Skin epidermis (tissue), 12 donors: ENCODE results near the gene HDGFL2.
"Not testable (repeated sequence)": the region's sequence is repeated elsewhere in the genome, so short reads cannot be mapped to it uniquely, and the experiment has no call there.

Experiments
- H3K27ac ChIP-seq, 21 experiments: fragments of 200-600 bp; sonication (generic) in 11 of 21; one replicate each; pipeline ENCODE4 v1.5.0; 2020; ENCODE audit warnings: mild to moderate bottlenecking in 3 of 21, inconsistent platforms in 2 of 21, moderate library complexity in 2 of 21
- H3K4me3 ChIP-seq, 7 experiments: fragments of 200-600 bp; sonication (generic) in 2 of 7; one replicate each; pipeline ENCODE4 v1.5.0; 2020; ENCODE audit warnings: inconsistent platforms in 2 of 7, mild to moderate bottlenecking in 2 of 7, moderate library complexity in 1 of 7

HDGFL2 gene

DNA sequence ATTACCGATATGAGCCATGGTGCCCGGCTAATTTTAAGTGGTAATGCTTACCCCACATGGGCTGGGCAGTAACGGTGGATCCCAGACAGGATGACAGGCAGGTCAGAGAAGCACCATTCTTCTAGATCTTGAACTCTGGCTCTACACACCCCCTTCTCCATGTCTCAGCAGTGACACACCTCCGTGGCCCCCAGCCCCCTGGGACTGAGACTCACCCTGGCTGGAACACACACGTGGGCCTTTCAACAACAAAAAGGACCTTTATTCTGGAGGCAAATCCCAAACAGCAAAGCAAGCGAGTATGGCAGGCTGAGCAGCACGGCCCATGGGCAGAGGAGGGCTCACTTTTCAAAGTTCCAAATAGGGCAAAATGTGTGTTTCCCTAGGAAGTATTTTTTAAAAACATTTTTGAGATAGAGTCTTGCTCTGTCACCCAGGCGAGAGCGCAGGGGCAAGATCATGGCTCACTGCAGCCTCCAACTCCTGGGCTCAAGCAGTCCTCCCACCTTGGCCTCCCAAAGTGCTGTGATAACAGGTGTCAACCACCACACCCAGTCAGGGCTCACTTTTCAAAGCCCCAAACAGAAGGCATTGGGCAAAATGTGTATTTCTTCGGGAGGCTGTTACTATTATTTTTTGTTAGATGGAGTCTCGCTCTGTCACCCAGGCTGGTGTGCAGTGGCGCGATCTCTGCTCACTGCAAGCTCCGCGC, 50.4 kb downstream of the HDGFL2 start:
- Histone ChIP-seq H3K27ac (no peak overlapping the region), H3K4me3 (no peak overlapping the region)

DNA sequence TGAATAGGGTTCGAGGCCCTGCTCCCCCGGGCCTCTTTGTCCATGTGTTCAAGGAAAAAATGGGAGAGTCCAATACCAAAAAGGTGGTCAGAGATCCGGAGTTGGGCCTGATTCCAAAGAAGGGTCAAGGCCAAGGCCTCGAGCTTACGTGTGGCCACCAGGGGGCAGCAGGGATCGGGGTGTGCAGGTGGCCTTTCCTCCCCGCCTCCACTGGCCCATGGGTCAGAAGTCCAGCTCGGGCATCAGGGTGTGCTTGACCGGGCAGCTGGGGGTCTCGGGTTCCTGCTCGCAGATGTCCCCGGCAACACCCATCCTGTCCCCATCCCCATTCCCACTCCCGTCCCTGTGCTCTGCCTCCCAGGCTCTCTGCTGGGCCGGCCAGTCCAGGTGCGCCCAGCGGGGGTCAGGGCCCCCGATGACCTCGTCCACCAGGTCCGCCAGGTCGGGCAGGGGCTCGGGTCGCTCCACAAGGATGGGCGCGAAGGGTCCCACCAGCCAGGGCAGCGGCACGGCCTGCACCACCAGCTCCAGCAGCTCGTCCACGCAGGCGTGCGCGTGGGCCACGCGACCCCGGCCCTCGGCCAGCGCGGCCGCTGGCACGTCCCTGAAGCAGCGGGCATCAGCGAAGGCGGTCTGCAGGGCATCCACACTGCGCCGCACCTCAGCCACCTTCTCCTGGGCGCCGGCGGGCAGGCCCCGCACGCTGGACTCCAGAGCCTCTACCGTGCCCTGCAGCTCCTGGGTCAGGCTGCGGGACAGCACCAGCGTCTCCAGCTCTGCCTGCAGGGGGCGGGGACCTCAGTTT, 51.4 kb downstream of the HDGFL2 start:
- Histone ChIP-seq H3K4me3 (no peak overlapping the region), H3K27ac (no peak overlapping the region)

DNA sequence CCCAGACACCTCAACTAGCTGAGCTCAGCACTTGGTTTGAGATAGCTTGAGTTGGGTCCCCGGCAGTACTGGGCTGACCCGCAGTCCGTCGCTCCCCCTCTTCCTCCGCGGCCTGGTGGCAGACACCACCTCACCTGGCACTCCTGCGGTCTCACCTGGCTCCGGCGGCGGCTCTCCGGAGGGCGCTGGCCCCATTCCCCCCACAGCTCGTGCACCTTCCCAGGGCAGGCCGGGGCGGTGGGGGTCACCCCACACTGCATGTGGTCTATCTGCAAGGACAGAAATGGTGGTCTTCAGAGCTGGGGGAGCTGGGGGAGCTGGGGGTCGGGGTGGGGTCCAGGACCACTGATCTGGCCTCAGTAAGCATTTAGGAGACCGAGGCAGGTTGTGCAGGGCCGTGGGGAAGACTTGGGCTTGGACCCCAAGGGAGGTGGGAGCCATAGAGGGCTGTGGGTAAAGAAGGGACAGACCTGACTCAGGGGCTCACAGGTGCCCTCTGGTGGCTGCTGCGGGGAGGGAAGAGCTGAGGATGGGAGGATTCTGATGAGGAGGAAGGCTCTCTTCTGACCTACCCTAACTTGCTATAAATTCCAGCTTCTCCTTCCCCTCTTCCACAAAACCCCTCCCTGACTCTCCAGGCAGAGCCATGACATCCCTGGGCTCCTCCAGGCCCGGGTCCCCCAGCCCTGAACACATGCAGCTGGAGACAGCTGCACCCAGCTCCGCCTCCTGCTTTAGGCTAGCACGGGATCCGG, 52.9 kb downstream of the HDGFL2 start:
- Histone ChIP-seq H3K27ac (no peak overlapping the region), H3K4me3 (no peak overlapping the region)

DNA sequence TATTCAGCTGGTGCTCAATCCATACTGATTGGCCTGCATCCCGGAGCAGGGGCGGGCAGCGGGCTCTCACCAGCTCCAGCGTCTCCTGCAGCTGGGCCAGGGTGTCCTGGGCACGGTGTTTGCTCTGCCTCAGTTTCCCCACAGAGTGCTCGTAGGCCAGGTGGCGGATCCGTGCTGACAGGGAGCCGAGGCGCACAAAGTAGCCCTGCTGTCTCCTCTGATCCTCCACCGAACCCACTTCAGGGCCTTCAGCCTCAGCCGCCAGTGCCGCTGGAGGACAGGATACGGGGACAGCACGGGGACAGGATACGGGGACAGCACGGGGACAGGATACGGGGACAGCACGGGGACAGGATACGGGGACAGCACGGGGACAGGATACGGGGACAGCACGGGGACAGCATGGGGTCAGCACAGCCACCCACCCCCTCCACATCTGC, 53.5 kb downstream of the HDGFL2 start:
- no peak overlapping the region for H3K27ac ChIP-seq

DNA sequence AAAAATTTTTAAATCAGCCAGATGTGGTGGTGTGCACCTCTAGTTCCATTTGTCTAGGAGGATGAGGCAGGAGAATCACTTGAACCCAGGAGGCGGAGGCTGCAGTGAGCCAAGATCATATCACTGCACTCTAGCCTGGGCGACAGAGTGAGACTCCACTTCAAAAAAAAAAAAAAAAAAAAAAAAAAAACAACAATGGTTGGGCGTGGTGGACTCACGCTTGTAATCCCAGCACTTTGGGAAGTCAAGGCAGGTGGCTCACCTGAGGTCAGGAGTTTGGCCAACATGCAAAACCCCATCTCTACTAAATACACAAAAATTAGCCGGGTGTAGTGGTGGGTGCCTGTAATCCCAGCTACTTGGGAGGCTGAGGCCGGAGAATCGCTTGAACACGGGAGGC, 55.3 kb downstream of the HDGFL2 start:
- not testable (repeated sequence) for H3K4me3 ChIP-seq, H3K27ac ChIP-seq

More for the DNA sequence above, 53.5 kb downstream of the HDGFL2 start:
- H3K4me3 ChIP-seq = no peak overlapping the region

DNA sequence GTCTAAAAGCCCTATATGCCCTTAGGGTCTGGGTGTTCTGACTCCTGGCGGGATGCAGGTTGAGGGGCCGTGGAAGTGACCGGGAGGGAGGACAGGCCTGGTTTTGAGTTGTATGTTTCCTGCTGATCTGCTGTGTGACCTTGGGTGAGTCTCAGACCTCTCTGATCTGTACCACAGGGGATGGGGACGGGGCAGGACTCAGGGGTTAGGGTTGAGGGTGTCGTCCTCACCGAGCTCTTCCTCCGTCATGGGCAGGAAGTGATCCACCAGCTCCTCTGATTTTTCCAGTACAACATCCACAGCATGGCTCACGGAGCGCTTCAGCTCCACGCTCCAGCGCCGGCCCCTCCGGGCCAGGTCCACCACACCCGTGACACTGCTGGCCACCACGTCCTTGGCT, 56.7 kb downstream of the HDGFL2 start:
- H3K27ac ChIP-seq = no peak overlapping the region
- no peak overlapping the region for H3K4me3 ChIP-seq

DNA sequence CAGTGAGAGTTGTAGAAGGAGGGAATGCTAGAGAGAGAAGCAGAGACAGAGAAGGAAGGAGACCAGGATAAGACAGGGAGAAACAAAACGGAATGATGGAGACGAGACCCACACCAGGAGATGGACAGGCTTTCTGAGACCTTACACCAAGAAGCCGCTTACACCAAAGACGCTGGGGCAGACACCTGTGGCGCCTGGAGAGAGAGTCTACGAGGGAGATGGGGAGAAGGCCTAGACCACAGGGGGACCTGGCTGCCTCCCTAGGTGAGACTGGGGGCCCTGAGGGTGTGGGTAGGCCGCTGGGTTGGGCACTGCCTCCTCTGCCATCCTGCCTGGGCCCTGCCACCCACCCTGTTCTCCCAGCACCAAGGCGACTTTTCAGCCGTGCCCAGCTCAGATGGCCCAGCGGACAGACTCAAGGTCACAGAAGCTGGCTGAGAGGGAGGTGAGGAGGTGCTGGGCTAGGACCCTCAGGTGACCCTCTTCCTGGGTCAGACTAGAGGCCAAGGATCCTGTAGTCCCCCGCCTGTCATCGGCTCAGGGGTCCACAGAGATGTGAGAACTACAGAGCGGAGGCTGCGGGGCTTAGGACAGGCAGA, 57.9 kb downstream of the HDGFL2 start:
- no peak overlapping the region for H3K4me3 ChIP-seq

DNA sequence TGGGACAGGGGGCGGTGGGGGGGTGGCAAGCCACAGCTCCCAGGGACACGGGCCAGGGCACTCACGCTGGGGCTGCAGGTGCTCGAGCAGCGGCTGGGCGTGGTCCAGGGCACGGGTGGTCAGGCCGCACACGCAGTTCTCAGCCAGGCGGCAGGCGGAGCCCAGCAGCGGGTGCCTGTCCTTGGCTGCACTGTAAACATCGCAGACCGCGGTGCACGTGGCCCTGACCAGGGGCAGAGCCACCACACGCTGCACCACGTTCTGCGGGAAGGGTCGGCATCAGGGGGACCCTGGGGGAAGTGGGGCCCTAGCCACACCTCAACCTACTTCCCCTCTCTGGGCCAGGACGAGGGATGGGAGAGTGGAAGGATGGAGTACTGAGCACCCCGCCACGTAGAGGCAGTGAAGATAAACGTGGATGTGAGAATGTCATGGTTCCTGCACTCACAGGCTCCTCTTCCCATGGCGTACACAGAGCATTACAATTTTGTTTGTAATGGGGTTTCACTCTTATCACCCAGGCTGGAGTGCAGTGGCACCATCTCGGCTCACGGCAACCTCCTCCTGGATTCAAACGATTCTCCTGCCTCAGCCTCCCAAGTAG, 59.6 kb downstream of the HDGFL2 start:
- Histone ChIP-seq H3K4me3 (no peak overlapping the region), H3K27ac (no peak overlapping the region)

More for the DNA sequence above, 57.9 kb downstream of the HDGFL2 start:
- H3K27ac ChIP-seq = no peak overlapping the region

DNA sequence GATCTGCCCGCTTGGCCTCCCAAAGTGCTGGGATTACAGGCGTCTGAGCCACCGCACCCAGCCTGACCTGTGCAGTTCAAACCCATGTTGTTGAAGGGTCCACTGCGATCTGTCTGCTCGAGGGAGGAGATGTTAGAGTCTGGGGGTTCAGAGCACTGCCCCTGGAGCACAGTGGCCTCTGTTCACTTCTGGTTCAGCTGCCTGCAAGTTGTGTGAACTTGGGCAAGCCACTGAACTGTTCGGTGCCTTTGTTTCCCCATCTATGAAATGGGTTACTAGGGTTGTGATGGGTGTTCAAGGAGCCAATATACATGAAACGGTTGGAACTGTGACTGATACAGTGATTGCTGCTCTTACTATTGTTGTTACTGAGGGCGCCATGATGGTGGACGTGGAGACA, 61.2 kb downstream of the HDGFL2 start:
- H3K27ac ChIP-seq = no peak overlapping the region

DNA sequence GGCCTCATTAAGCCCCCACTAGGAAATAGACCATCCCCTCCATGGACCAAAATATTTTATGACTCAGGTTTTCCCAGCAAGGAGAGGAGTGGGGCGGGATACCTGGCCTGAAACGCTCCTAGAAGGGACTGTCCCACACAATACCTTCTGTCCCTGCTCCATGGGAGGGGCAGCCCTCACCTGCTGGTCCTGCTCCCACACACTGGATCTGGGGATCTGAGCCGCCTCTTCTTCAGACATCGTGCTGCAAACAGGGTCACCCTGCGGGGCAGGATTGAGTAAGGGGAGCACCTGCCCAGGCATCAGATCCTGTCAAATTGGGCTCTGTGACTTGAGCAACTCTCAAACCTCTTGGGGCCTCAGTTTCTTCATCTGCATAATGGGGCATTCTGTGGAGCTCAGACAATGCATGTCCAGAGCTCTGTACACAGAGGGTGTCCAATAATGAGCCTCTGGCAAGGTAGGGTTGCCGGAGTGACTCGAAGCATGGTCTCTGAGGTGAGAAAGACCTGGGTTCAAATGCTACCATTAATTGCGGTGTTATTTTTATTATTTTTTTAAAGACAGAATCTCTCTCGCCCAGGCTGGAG, 61.8 kb downstream of the HDGFL2 start:
- Histone ChIP-seq H3K27ac (no peak overlapping the region), H3K4me3 (no peak overlapping the region)

More for the DNA sequence above, 61.2 kb downstream of the HDGFL2 start:
- no peak overlapping the region for H3K4me3 ChIP-seq

DNA sequence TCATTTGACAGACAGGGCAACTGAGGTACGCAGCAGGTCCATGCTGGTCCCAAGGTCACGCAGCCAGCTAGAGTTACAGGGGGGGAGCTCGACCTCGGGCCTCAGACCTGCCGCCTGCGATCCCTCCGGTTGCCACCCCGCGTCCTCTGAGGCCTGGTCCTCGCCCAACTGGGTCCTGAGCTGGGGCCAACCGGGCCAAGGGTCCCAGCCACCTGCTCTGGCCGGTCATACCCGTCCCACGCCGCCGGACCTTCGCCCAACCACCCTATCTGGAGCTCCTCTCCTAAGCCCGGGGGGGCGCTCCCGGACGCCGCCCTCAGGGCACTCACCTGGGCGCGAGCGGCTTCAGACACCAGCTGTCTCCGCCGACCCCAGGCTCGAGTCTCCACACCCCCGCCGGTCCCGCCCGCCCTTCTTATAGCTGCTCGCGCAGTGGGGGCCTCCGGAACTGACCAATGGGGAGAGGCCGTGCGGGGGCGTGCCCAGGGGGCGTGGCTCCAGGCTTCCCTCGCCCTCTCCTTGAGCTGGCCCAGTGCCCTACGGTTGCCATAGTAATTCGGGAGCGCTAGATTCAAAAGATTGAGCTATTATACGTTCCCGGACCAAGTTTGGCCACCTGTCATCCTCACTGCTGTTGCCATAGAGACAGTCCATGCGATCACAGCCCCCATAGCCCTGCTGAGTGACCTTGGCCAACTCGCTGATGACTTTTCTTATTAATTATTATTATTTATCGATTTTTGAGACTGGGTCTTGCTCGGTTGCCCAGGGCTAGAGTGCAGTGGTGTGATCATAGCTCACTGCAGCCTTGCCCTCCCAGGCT, 63.0 kb downstream of the HDGFL2 start, which contains the start of gene PLIN5:
Gene PLIN5, minus strand, starts transcription at position 389 of the 823 bp plus-strand sequence. CDS start 1,150 bp downstream, outside the sequence.
- Histone ChIP-seq H3K27ac (peak within 1 kb of the TSS in 2 of 21 experiments; percentile 58 to 66), H3K4me3 (peak within 1 kb of the TSS in 1 of 7 experiments; percentile 9)

DNA sequence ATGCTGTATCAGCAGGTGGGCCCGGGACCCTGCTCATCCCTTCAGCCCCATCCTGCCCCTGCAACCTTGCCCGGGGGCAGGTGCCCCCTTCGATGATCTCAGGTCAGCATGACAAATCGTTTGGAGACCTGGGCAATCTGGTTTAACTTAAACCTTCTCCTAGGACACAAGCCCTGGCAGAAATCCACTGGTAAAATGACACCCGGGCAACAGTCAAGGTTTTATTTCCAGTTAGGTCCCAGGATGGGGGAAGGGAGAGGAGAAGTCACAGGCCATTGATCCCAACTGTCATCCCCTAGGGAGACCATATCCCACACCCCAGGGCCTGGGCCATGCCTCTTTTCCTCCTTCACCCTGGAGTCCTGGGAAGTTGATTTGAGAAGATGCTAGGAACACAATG, 64.7 kb downstream of the HDGFL2 start:
- no peak overlapping the region for H3K27ac ChIP-seq
- H3K4me3 ChIP-seq = no peak overlapping the region

DNA sequence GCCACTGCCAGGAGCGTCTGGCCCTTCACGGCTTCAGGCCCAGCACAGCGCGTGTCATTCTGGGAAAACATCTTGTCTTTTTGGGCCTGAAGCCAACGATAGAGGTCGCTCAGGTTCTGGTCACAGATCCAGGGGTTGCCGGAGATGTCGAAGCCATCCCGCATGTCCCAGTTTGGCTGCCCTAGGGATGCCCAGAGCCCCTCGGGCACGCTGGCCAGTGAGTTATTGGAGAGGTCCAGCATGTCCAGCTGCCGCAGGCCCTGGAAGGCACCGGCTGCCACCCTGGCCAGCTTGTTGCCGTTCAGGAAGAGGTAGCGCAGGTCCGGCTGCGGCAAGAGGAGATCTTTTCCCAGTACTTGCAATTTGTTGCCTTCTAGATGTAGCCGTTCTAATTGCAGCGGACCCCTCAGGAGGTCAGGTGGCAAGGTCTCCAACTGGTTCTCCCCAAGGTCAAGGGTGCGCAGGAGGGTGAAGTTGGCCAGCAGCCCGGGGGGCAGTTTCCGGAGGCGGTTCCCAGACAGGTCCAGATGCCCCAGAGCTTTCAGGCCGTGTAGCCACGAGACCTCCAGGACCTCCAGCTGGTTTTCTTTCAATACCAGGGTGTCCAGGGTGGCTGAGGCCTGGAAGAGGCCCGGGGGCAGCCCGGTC, 66.0 kb downstream of the HDGFL2 start:
- Histone ChIP-seq H3K4me3 (no peak overlapping the region), H3K27ac (no peak overlapping the region)

DNA sequence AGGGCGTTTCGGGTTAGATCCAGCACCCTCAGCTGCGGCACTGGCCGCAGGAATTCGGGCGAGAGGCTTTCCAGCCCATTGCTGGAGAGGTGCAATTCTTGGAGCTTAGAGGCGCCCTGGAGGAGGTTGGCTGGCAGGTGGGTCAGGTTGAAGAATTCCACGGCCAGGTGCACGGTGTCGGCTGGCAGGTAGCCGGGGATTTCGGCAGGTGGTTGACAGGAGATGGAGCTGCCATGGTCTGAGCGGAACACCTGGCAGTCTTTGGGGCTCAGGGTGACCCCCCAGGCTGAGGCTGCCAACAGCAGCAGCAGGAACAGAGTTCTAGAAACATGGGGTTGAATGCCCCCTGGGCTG, 66.5 kb downstream of the HDGFL2 start:
- Histone ChIP-seq H3K27ac (no peak overlapping the region), H3K4me3 (no peak overlapping the region)

DNA sequence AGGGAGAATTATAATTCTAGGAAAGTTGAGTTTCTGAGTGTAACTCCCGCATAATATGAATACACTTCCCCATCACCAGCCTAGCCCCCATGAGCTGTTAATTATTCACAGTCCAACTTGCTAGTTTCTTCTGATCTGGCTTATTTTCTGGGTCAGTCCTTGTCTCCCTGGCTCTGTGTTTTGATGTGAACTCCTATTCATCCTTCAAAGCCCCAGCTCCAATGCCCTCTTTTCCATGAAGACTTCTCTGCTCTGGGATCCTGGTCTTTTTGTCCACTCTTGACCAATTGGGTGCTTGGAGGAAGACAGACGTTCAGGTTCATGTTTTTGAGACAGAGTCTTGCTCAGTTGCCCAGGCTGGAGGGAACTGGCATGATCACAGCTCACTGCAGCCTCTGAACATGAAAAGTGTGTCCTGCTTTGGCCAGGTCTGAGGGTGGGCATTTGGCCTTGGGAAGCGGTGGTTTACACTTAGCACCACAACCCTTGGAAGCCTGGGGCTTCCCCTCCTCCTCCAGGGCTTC, 67.1 kb downstream of the HDGFL2 start:
- H3K27ac ChIP-seq = peak overlapping the region in 10 of 21 experiments; percentile 27 to 69 (median 51)
- H3K4me3 ChIP-seq = peak overlapping the region in 3 of 7 experiments; percentile 18 to 33 (median 21)

DNA sequence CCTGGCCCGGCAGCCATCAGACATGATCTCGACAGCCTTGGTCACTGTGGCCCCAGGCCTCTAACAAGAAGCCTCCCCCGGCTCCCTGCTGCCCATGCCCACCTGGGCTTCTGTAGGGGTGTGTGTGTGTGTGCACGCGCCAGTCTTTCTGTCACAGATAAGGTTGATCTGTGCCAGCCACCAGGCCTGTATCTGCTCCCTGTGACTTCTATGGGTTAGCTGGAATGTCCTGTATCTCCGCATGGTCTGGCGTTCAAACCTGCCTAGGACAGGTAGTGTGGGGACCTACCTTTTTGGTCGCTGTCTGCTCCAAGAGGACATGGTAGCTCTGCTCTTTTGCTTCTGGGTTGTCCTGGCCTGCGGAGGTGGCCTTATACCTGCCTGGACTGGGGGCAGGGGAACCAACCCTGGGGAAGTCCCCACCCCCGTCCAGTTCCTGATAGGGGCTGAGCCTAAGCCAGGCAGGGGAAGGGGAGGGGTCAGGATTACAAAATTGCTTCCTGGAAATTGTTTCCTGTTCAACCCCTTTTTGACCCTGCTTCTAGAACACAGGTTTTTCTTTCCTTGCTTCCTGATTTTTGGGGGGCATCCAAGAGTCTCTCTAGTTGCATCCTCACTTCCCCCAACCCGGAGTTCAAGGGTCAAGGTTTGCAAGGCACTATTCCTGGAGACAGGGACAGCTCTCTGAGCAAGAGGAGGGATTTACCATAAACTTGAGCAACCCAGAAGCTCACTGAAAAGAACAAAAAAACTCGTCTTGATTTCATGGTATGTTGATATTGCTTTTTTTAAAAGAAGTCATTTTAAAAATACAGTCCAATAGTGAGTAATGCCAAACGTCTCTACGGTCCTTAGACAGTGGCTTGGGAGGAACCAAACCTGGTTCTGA, 67.8 kb downstream of the HDGFL2 start, which contains the start of gene LRG1:
Gene LRG1, minus strand, starts transcription at position 344 of the 889 bp plus-strand sequence. Its CDS starts 23 bp downstream, at position 321.
- peak within 1 kb of the TSS in 4 of 7 experiments; percentile 8 to 33 (median 20) for H3K4me3 ChIP-seq
- peak within 1 kb of the TSS in 13 of 21 experiments; percentile 19 to 69 (median 50) for H3K27ac ChIP-seq
